Stimulated activated CD4-positive, alpha-beta T cell treated with anti-CD3 and anti-CD28 coated beads, TNF-alpha, amount 100 ng/mL, for 48 hours (primary cell): ENCODE results near the gene BCL2L15.
A peak's percentile ranks its signal among the peaks of the same experiment; 100 is the strongest.

ENCODE experiments used
- DNase-seq, 3 donors: peaks; one replicate each; pipeline ENCODE4 v3.0.0-alpha.2; 2020; ENCODE audit warnings: low read depth in 3 of 3

BCL2L15 gene

GRCh38 chr1:113887402-113888175 is at the start of gene BCL2L15:
Gene BCL2L15 (minus strand): TSS chr1:113887581. CDS start chr1:113887375, 206 bp downstream.
- no peak for DNase-seq

- DNase-seq = no peak
Measured at GRCh38 chr1:113937146-113937545, 49.8 kb upstream of the BCL2L15 start.

- no peak for DNase-seq
Measured at GRCh38 chr1:113935970-113936369, 48.6 kb upstream of the BCL2L15 start.

GRCh38 chr1:113935176-113935575 is 47.8 kb upstream of the BCL2L15 start:
- no peak for DNase-seq

GRCh38 chr1:113934511-113935055 is 47.2 kb upstream of the BCL2L15 start:
- no peak for DNase-seq

GRCh38 chr1:113934006-113934405 is 46.6 kb upstream of the BCL2L15 start:
- DNase-seq = no peak

GRCh38 chr1:113931451-113931851 is 44.1 kb upstream of the BCL2L15 start:
- DNase-seq = no peak

GRCh38 chr1:113930499-113931161 is 43.2 kb upstream of the BCL2L15 start:
- DNase-seq = peak; percentile 34 to 59 (median 53)

- peak; percentile 26 to 46 (median 45) for DNase-seq
Measured at GRCh38 chr1:113929750-113930498, 42.5 kb upstream of the BCL2L15 start.

- peak; percentile 82 to 90 (median 87) for DNase-seq
Measured at GRCh38 chr1:113928941-113929749, 41.8 kb upstream of the BCL2L15 start, which contains the start of gene HIPK1. Gene HIPK1 (plus strand): TSS chr1:113929324.

GRCh38 chr1:113928187-113928930 is 41.0 kb upstream of the BCL2L15 start:
- DNase-seq = no peak

GRCh38 chr1:113924473-113924872 is 37.1 kb upstream of the BCL2L15 start:
- DNase-seq = no peak

GRCh38 chr1:113922957-113923356 is 35.6 kb upstream of the BCL2L15 start:
- DNase-seq = no peak

- no peak for DNase-seq
Measured at GRCh38 chr1:113918243-113918642, 30.9 kb upstream of the BCL2L15 start.

- no peak for DNase-seq
Measured at GRCh38 chr1:113917400-113918082, 30.2 kb upstream of the BCL2L15 start.

- DNase-seq = no peak
Measured at GRCh38 chr1:113916974-113917373, 29.6 kb upstream of the BCL2L15 start.

GRCh38 chr1:113913887-113914664 is 26.7 kb upstream of the BCL2L15 start:
- DNase-seq = no peak

GRCh38 chr1:113913312-113913668 is 25.9 kb upstream of the BCL2L15 start:
- no peak for DNase-seq
